Gastrocnemius medialis (tissue), 4 donors: Measurements from ENCODE around the gene C13orf46.

ENCODE experiments used
- POLR2A ChIP-seq, 2 donors: fragments of 450-650 bp; IDR thresholded peaks; one replicate each; pipeline ENCODE4 v1.6.1; 2017; ENCODE audit warnings: antibody characterized with exemption in 2 of 2, mild to moderate bottlenecking in 2 of 2, moderate library complexity in 2 of 2
- TF ChIP-seq, protein P1 (sequence below), 5 experiments: fragments of 450-650 bp in 3 of 5; fragments of 200-600 bp in 2 of 5; sonication (generic) in 2 of 5; IDR thresholded peaks in 4 of 5; conservative IDR thresholded peaks in 1 of 5; 1 replicate in 4 of 5; 2 replicates in 1 of 5; pipeline ENCODE4 v1.5.1; 2016 to 2019; ENCODE audit warnings: antibody characterized with exemption in 5 of 5, mild to moderate bottlenecking in 3 of 5, moderate library complexity in 3 of 5

DNA sequence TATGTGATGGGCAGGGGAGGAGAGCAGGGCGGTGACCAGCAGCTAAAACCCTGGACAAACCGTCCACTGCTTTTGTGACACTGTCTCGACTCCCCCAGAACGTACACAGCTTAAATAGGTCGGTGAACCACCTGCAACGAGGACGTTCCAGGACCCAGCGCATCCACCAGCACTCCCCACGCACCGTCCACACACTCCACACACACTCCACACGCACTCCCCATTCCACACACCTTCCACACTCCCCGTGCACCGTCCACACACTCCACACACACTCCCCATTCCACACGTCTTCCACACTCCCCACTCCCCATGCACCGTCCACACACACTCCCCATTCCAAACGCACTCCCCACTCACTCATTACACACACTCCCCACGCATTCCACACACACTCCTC is 38.3 kb upstream of the C13orf46 start:
- no peak for TF ChIP-seq POLR2A (IDR thresholded peaks at IDR 0.05)
- TF ChIP-seq, protein P1, sequence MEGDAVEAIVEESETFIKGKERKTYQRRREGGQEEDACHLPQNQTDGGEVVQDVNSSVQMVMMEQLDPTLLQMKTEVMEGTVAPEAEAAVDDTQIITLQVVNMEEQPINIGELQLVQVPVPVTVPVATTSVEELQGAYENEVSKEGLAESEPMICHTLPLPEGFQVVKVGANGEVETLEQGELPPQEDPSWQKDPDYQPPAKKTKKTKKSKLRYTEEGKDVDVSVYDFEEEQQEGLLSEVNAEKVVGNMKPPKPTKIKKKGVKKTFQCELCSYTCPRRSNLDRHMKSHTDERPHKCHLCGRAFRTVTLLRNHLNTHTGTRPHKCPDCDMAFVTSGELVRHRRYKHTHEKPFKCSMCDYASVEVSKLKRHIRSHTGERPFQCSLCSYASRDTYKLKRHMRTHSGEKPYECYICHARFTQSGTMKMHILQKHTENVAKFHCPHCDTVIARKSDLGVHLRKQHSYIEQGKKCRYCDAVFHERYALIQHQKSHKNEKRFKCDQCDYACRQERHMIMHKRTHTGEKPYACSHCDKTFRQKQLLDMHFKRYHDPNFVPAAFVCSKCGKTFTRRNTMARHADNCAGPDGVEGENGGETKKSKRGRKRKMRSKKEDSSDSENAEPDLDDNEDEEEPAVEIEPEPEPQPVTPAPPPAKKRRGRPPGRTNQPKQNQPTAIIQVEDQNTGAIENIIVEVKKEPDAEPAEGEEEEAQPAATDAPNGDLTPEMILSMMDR (IDR thresholded peaks at IDR 0.05 in 4 of 5, conservative IDR thresholded peaks at IDR 0.05 in 1 of 5) = no peak
